K562 treated with DMSO at 1 percent for 48 hours (cell line): ENCODE results near the gene CELSR3. TPM values are rescaled to one million over a fixed set of nuclear protein-coding genes. Genes with fewer than 3 reads are reported as not detected.

Experiments used
- total RNA-seq: library from RNA; unstranded; fragments of 300-600 nt; gene quantifications from 2 replicates; pipeline ENCODE4 v1.2.3, GENCODE V29; 2022; ENCODE audit warnings: low replicate concordance; ENCODE audit errors: extremely low read depth

CELSR3 gene, protein sequence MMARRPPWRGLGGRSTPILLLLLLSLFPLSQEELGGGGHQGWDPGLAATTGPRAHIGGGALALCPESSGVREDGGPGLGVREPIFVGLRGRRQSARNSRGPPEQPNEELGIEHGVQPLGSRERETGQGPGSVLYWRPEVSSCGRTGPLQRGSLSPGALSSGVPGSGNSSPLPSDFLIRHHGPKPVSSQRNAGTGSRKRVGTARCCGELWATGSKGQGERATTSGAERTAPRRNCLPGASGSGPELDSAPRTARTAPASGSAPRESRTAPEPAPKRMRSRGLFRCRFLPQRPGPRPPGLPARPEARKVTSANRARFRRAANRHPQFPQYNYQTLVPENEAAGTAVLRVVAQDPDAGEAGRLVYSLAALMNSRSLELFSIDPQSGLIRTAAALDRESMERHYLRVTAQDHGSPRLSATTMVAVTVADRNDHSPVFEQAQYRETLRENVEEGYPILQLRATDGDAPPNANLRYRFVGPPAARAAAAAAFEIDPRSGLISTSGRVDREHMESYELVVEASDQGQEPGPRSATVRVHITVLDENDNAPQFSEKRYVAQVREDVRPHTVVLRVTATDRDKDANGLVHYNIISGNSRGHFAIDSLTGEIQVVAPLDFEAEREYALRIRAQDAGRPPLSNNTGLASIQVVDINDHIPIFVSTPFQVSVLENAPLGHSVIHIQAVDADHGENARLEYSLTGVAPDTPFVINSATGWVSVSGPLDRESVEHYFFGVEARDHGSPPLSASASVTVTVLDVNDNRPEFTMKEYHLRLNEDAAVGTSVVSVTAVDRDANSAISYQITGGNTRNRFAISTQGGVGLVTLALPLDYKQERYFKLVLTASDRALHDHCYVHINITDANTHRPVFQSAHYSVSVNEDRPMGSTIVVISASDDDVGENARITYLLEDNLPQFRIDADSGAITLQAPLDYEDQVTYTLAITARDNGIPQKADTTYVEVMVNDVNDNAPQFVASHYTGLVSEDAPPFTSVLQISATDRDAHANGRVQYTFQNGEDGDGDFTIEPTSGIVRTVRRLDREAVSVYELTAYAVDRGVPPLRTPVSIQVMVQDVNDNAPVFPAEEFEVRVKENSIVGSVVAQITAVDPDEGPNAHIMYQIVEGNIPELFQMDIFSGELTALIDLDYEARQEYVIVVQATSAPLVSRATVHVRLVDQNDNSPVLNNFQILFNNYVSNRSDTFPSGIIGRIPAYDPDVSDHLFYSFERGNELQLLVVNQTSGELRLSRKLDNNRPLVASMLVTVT (N-terminal part only)
- not detected in 2 replicates for total RNA-seq

DNA sequence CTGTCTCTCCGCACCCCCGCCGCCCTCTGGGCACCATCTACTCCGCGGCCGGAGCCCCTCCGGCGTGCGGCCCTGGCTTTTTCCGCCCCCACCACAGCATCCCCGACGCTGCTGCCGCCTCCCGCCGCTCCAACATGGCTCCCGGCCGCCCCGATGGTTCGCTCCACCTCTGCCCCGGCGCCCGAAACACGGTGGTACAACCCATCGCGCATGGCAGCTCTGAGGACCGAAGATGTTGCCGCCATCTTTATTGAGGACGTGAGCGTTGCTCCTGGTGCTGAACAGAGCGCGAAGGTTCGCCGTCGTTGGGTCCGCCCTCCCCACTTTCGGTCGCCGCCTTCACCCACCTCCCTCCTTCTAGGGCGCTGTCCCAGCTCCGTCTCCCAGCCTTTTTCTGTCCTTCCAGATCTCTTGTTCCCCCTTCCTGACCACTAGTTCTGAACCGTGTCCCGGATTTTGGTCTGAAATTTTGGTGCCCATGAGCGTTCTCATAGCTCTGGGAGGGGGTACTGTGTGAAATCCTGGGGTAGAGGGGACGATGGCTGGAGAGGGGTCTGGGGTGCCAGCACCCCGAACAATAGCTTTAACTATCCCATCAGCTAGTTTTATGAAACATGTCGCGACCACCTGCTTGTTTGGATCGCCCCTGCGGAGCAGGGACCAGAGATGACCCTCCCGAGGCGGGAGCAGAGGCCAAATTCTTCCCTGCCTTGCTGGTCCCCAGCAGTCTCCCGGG lies at the start of gene CELSR3:
CELSR3 (minus strand) TSS at position 134 of the 736 bp plus-strand sequence. CDS start 252 bp downstream, outside the sequence.

GRCh38 chr3:48685603-48686511 lies 23.2 kb upstream of the CELSR3 start, which contains the start of gene NCKIPSD:
Gene NCKIPSD (minus strand): TSS chr3:48685915. CDS start chr3:48685807, 108 bp downstream.

GRCh38 chr3:48635222-48636021 lies 27.3 kb downstream of the CELSR3 start, which contains the start of gene SLC26A6:
Gene SLC26A6 (minus strand): TSS chr3:48635461. CDS start chr3:48635393, 68 bp downstream.

DNA sequence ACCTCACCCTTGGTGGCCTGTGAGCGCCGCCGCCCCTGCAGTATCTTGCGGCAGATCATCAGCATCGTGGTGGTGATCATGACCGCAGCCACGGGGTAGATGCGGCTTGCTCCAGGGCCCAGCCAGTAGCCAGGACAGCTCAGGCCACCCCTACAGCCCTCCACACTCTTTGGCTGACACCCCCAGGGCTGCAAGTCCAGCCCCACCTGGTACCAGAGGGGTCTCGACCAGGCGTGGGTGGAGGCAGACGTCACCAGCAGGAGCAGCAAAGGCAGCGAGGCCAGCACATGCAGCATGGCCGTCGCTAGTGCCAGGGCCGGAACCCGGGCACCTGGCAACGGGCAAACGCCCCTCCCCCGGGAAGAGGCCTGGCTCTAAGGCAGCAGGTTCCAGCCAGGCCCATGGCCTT lies 41.2 kb downstream of the CELSR3 start, which contains the start of gene TMEM89:
TMEM89 (minus strand) TSS at position 309 of the 409 bp plus-strand sequence; CDS start at position 296, 13 bp downstream.

GRCh38 chr3:48609088-48610005 lies 53.3 kb downstream of the CELSR3 start, which contains the start of gene UQCRC1:
Gene UQCRC1 (minus strand): TSS chr3:48609646. CDS start chr3:48609620, 26 bp downstream.

DNA sequence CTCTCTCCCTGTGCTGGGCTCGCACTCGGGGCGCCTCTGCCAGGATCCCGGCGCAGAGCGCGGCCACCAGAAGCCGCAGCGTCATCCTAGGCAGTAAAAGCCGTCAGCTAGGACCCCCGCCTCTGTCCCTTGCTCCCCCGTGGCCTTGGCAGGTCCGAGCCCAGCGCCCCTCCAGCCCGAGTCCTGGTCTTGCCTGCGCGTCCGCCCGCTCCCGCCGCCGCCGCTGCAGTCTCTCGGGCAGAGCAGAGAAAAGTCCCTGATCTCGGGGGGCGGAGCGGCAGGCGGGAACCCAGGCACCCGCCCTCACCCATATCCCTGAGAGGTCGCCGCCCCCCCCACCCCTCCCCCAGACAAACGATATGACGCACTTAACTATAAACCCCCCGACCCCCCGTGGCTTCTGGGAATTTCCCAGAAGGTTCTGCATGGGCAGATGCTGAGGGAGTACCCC lies 67.6 kb downstream of the CELSR3 start, which contains the start of gene COL7A1:
COL7A1 (minus strand) TSS at position 255 of the 451 bp plus-strand sequence; CDS start at position 85, 170 bp downstream.

Other genes starting within 250 kb of the CELSR3 start
- gene PLXNB1, start 232.8 kb downstream of the CELSR3 start, total RNA-seq: 67.8 TPM in 1 of 2 replicates, not detected in the other
- gene CCDC51, start 222.8 kb downstream of the CELSR3 start, total RNA-seq: not detected in 2 replicates
- not detected in 2 replicates for gene TMA7, start 222.6 kb downstream of the CELSR3 start, total RNA-seq
- not detected in 2 replicates for gene ATRIP, start 216.1 kb downstream of the CELSR3 start, total RNA-seq
- gene SHISA5, start 158.7 kb downstream of the CELSR3 start, total RNA-seq: not detected in 2 replicates
- gene PFKFB4, start 106.1 kb downstream of the CELSR3 start, total RNA-seq: not detected in 2 replicates
- not detected in 2 replicates for gene UCN2, start 99.1 kb downstream of the CELSR3 start, total RNA-seq
- not detected in 2 replicates for gene COL7A1, start 67.6 kb downstream of the CELSR3 start, total RNA-seq
- 320 and 1,261 TPM in 2 replicates for gene UQCRC1, start 53.2 kb downstream of the CELSR3 start, total RNA-seq
- gene TMEM89, start 41.1 kb downstream of the CELSR3 start, total RNA-seq: not detected in 2 replicates
- not detected in 2 replicates for gene SLC26A6, start 27.4 kb downstream of the CELSR3 start, total RNA-seq
- not detected in 2 replicates for gene NCKIPSD, start 23.0 kb upstream of the CELSR3 start, total RNA-seq
- 289 TPM in 1 of 2 replicates, not detected in the other for gene IP6K2, start 54.3 kb upstream of the CELSR3 start, total RNA-seq
- gene PRKAR2A, start 185.0 kb upstream of the CELSR3 start, total RNA-seq: not detected in 2 replicates
- gene SLC25A20, start 236.0 kb upstream of the CELSR3 start, total RNA-seq: not detected in 2 replicates